Measurements from ENCODE around the gene TGM6.

GRCh38 chr20:2379511-2380229 is 1.0 kb upstream of the TGM6 start:
- TF ChIP-seq CTCF (optimal IDR thresholded peaks at IDR 0.05 in 1 of 3, IDR thresholded peaks at IDR 0.05 in 1 of 3, conservative IDR thresholded peaks at IDR 0.05 in 1 of 3; ENCODE audit: extremely low read depth in 1 of 3, insufficient read depth in 2 of 3, low read length in 3 of 3) (no peak), EZH2 (IDR thresholded peaks at IDR 0.05; ENCODE audit: low read length) (no peak)

Measured in keratinocyte (primary cell).